Activated CD8-positive, alpha-beta memory T cell treated with anti-CD3 and anti-CD28 coated beads, Interleukin-2, amount 10 ng/mL, durations not matched to agents 7 days and 5 days (primary cell): Measurements from ENCODE around the gene GPR183. TPM values are rescaled to one million over a fixed set of nuclear protein-coding genes. Genes with fewer than 3 reads are reported as not detected.

Source experiments
- ATAC-seq: fragments of 150-1000 bp; cut with Tn5 transposase; one replicate; pipeline ENCODE4 v1.10.0; 2021; ENCODE audit warnings: moderate library complexity
- CTCF ChIA-PET: fragments of 350-600 bp; sonication (Branson Sonifier 250); formaldehyde crosslinking; loops from one replicate; lab custom pipeline; 2021; ENCODE audit warnings: antibody characterized with exemption; lab: Charles Lee
- DNase-seq: peaks from one replicate; pipeline ENCODE4 v3.0.0-alpha.2; 2020
- H3K27ac Mint-ChIP-seq: one replicate; pipeline ENCODE4 v1.8.0; 2021; ENCODE audit warnings: mild to moderate bottlenecking, mixed read lengths
- H3K27me3 Mint-ChIP-seq: one replicate; pipeline ENCODE4 v1.8.0; 2021; ENCODE audit warnings: mixed read lengths
- H3K36me3 Mint-ChIP-seq: one replicate; pipeline ENCODE4 v1.8.0; 2021; ENCODE audit warnings: mild to moderate bottlenecking, mixed read lengths
- H3K4me1 Mint-ChIP-seq: one replicate; pipeline ENCODE4 v1.8.0; 2021; ENCODE audit warnings: mixed read lengths
- H3K4me3 Mint-ChIP-seq: one replicate; pipeline ENCODE4 v1.8.0; 2021; ENCODE audit warnings: mild to moderate bottlenecking, moderate library complexity, mixed read lengths
- H3K9me3 Mint-ChIP-seq: one replicate; pipeline ENCODE4 v1.8.0; 2022; ENCODE audit warnings: low read depth, mixed read lengths
- total RNA-seq, 2 experiments: library from RNA; stranded (reverse); gene quantifications; one replicate each; pipeline ENCODE4 v1.2.3, GENCODE V29; 2021

GPR183 gene
- 10 to 100 TPM; 15.3 to 19.5 TPM for total RNA-seq

- CTCF ChIA-PET: interaction anchor here (1.0 to 2.6 kb wide), 8 partner anchors 19 to 129 kb away, joined by 3 to 8 read pairs (median 4); no protein-coding TSS in a partner anchor
- no peak for DNase-seq
- Mint-ChIP-seq H3K36me3 (peaks cover 33% of the 10 kb centered on the region), H3K27me3 (no peaks in the 10 kb centered on the region), H3K27ac (peak within 1 kb of the TSS; percentile 88), H3K4me1 (peaks cover 85% of the 10 kb centered on the region), H3K4me3 (peak within 1 kb of the TSS; percentile 78), H3K9me3 (no peaks in the 10 kb centered on the region)
- ATAC-seq: peak; percentile 67
Measured at GRCh38 chr13:99307247-99307646, at the start of gene GPR183. TSS of gene GPR183 (minus strand) at chr13:99307399. CDS start at chr13:99296145, 11,254 bp downstream.

- no peaks in the 10 kb centered on the region for H3K27me3 Mint-ChIP-seq
- H3K36me3 Mint-ChIP-seq: peaks cover 34% of the 10 kb centered on the region
- ATAC-seq (peak; percentile 67), DNase-seq (peak; percentile 83)
- peak overlapping the region; percentile 48 for H3K4me3 Mint-ChIP-seq
- H3K4me1 Mint-ChIP-seq: peaks cover 91% of the 10 kb centered on the region
- peak overlapping the region; percentile 95 for H3K27ac Mint-ChIP-seq
- no peaks in the 10 kb centered on the region for H3K9me3 Mint-ChIP-seq
- CTCF ChIA-PET: interaction anchor here (0.6 to 2.7 kb wide), 12 partner anchors 19 to 98 kb away, joined by 3 to 11 read pairs (median 4); partner anchors contain the start of gene GPR18
Measured at GRCh38 chr13:99356262-99357091, 49.3 kb upstream of the GPR183 start.

GRCh38 chr13:99356012-99356261 lies 48.7 kb upstream of the GPR183 start:
- DNase-seq (no peak), ATAC-seq (no peak)
- peaks cover 32% of the 10 kb centered on the region for H3K36me3 Mint-ChIP-seq
- H3K4me3 Mint-ChIP-seq: peak overlapping the region; percentile 48
- no peaks in the 10 kb centered on the region for H3K27me3 Mint-ChIP-seq
- CTCF ChIA-PET: interaction anchor here (1.1 to 2.7 kb wide), 10 partner anchors 19 to 98 kb away, joined by 3 to 11 read pairs (median 4); partner anchors contain the start of genes GPR18 and GPR183
- peak overlapping the region; percentile 95 for H3K27ac Mint-ChIP-seq
- no peaks in the 10 kb centered on the region for H3K9me3 Mint-ChIP-seq
- peaks cover 90% of the 10 kb centered on the region for H3K4me1 Mint-ChIP-seq

- DNase-seq (no peak), ATAC-seq (no peak)
- Mint-ChIP-seq H3K4me3 (peak overlapping the region; percentile 48), H3K27me3 (no peaks in the 10 kb centered on the region), H3K4me1 (peaks cover 90% of the 10 kb centered on the region), H3K27ac (peak overlapping the region; percentile 95), H3K9me3 (no peaks in the 10 kb centered on the region), H3K36me3 (peaks cover 31% of the 10 kb centered on the region)
- CTCF ChIA-PET: interaction anchor here (0.6 to 2.7 kb wide), 9 partner anchors 20 to 97 kb away, joined by 3 to 11 read pairs (median 4); partner anchors contain the start of genes GPR18 and GPR183
Measured at GRCh38 chr13:99355267-99356011, 48.2 kb upstream of the GPR183 start.

GRCh38 chr13:99354371-99354951 lies 47.3 kb upstream of the GPR183 start:
- Mint-ChIP-seq H3K9me3 (no peaks in the 10 kb centered on the region), H3K36me3 (peaks cover 32% of the 10 kb centered on the region), H3K4me3 (peak overlapping the region; percentile 49), H3K4me1 (peaks cover 83% of the 10 kb centered on the region), H3K27ac (peak overlapping the region; percentile 95), H3K27me3 (no peaks in the 10 kb centered on the region)
- ATAC-seq: no peak
- CTCF ChIA-PET: interaction anchor here (1.1 to 3.6 kb wide), 8 partner anchors 26 to 178 kb away, joined by 3 to 23 read pairs (median 4); no protein-coding TSS in a partner anchor
- peak; percentile 79 for DNase-seq

GRCh38 chr13:99353836-99354235 lies 46.6 kb upstream of the GPR183 start:
- DNase-seq: no peak
- Mint-ChIP-seq H3K4me3 (peak overlapping the region; percentile 49), H3K9me3 (no peaks in the 10 kb centered on the region), H3K27me3 (no peaks in the 10 kb centered on the region), H3K4me1 (peaks cover 81% of the 10 kb centered on the region), H3K27ac (peak overlapping the region; percentile 95), H3K36me3 (peaks cover 29% of the 10 kb centered on the region)
- CTCF ChIA-PET: interaction anchor here (1.1 to 3.6 kb wide), 10 partner anchors 27 to 177 kb away, joined by 3 to 23 read pairs (median 4); no protein-coding TSS in a partner anchor
- no peak for ATAC-seq

- Mint-ChIP-seq H3K36me3 (peaks cover 25% of the 10 kb centered on the region), H3K4me1 (peaks cover 77% of the 10 kb centered on the region), H3K27ac (peak overlapping the region; percentile 26), H3K9me3 (no peaks in the 10 kb centered on the region), H3K27me3 (no peaks in the 10 kb centered on the region), H3K4me3 (no peak overlapping the region)
- CTCF ChIA-PET: interaction anchor here (0.7 to 3.6 kb wide), 16 partner anchors 12 to 177 kb away, joined by 3 to 23 read pairs (median 4); no protein-coding TSS in a partner anchor
- DNase-seq (no peak), ATAC-seq (no peak)
Measured at GRCh38 chr13:99353246-99353600, 46.0 kb upstream of the GPR183 start.

- Mint-ChIP-seq H3K27me3 (no peaks in the 10 kb centered on the region), H3K36me3 (peaks cover 24% of the 10 kb centered on the region), H3K9me3 (no peaks in the 10 kb centered on the region), H3K4me3 (peak overlapping the region; percentile 9), H3K4me1 (peaks cover 77% of the 10 kb centered on the region), H3K27ac (peak overlapping the region; percentile 42)
- CTCF ChIA-PET: interaction anchor here (0.7 to 3.6 kb wide), 25 partner anchors 11 to 176 kb away, joined by 3 to 23 read pairs (median 4); partner anchors contain the start of genes GPR183 and TM9SF2
- ATAC-seq (no peak), DNase-seq (peak; percentile 62)
Measured at GRCh38 chr13:99352351-99353245, 45.4 kb upstream of the GPR183 start.

- Mint-ChIP-seq H3K36me3 (peaks cover 23% of the 10 kb centered on the region), H3K9me3 (no peaks in the 10 kb centered on the region), H3K4me3 (no peak overlapping the region), H3K4me1 (peaks cover 73% of the 10 kb centered on the region), H3K27me3 (no peaks in the 10 kb centered on the region), H3K27ac (peak overlapping the region; percentile 42)
- DNase-seq: peak; percentile 69
- ATAC-seq: peak; percentile 7
- CTCF ChIA-PET: interaction anchor here (0.7 to 3.6 kb wide), 19 partner anchors 10 to 150 kb away, joined by 3 to 23 read pairs (median 5); partner anchors contain the start of genes GPR183 and TM9SF2
Measured at GRCh38 chr13:99351772-99352171, 44.6 kb upstream of the GPR183 start.

- DNase-seq (no peak), ATAC-seq (no peak)
- CTCF ChIA-PET: no interaction called here
- Mint-ChIP-seq H3K27ac (no peak overlapping the region), H3K9me3 (no peaks in the 10 kb centered on the region), H3K36me3 (peaks cover 32% of the 10 kb centered on the region), H3K4me1 (peaks cover 63% of the 10 kb centered on the region), H3K4me3 (no peak overlapping the region), H3K27me3 (no peaks in the 10 kb centered on the region)
Measured at GRCh38 chr13:99350191-99350590, 43.0 kb upstream of the GPR183 start.

GRCh38 chr13:99347911-99348451 lies 40.8 kb upstream of the GPR183 start:
- H3K27me3 Mint-ChIP-seq: no peaks in the 10 kb centered on the region
- CTCF ChIA-PET: interaction anchor here (1.4 kb wide), 1 partner anchor 79 kb away, joined by 10 read pairs; no protein-coding TSS in a partner anchor
- H3K27ac Mint-ChIP-seq: no peak overlapping the region
- no peak for DNase-seq
- peaks cover 31% of the 10 kb centered on the region for H3K36me3 Mint-ChIP-seq
- H3K4me3 Mint-ChIP-seq: no peak overlapping the region
- peaks cover 41% of the 10 kb centered on the region for H3K4me1 Mint-ChIP-seq
- H3K9me3 Mint-ChIP-seq: no peaks in the 10 kb centered on the region
- ATAC-seq: no peak
